SK-N-SH treated with all-trans-retinoic acid at 6 μM for 48 hours (cell line): ENCODE results near the gene PACSIN3.
A peak's percentile ranks its signal among the peaks of the same experiment; 100 is the strongest.

Source experiments
- ATAC-seq: fragments of 200-7000 bp; cut with Tn5 transposase; 3 replicates; pipeline ENCODE4 v1.9.1; 2020; ENCODE audit warnings: mild to moderate bottlenecking, moderate library complexity
- ARNTL ChIP-seq: fragments of 450-650 bp; formaldehyde crosslinking; IDR thresholded peaks from 2 replicates; pipeline ENCODE4 v1.5.0; 2020; ENCODE audit warnings: low read depth, mild to moderate bottlenecking, moderate library complexity, borderline replicate concordance
- BACH2 ChIP-seq: fragments of 250-450 bp; sonication (Bioruptor Pico); IDR thresholded peaks from 2 replicates; pipeline ENCODE4 v1.9.0; 2021; ENCODE audit warnings: mild to moderate bottlenecking, borderline replicate concordance
- CSDC2 ChIP-seq: fragments of 250-450 bp; sonication (Bioruptor Pico); IDR thresholded peaks from 2 replicates; pipeline ENCODE4 v1.5.0; 2020; ENCODE audit warnings: mild to moderate bottlenecking, moderate library complexity
- ESRRG ChIP-seq: fragments of 250-450 bp; sonication (Bioruptor Pico); IDR thresholded peaks from 2 replicates; pipeline ENCODE4 v1.6.1; 2021; ENCODE audit warnings: mild to moderate bottlenecking
- GLIS3 ChIP-seq: fragments of 250-450 bp; sonication (Bioruptor Pico); IDR thresholded peaks from 2 replicates; pipeline ENCODE4 v1.5.0; 2020; ENCODE audit warnings: mild to moderate bottlenecking, moderate library complexity
- ISL1 ChIP-seq: fragments of 250-450 bp; sonication (Bioruptor Pico); IDR thresholded peaks from 2 replicates; pipeline ENCODE4 v2.1.2; 2022; ENCODE audit warnings: mild to moderate bottlenecking, moderate library complexity
- OSR1 ChIP-seq: fragments of 250-450 bp; sonication (Bioruptor Pico); IDR thresholded peaks from 2 replicates; pipeline ENCODE4 v1.8.0; 2022; ENCODE audit warnings: moderate library complexity, mild to moderate bottlenecking, inconsistent platforms
- PPARA ChIP-seq: fragments of 250-450 bp; sonication (Bioruptor Pico); IDR thresholded peaks from 2 replicates; pipeline ENCODE4 v1.5.0; 2020; ENCODE audit warnings: mild to moderate bottlenecking, borderline replicate concordance
- RARB ChIP-seq: fragments of 250-450 bp; sonication (Bioruptor Pico); IDR thresholded peaks from 2 replicates; pipeline ENCODE4 v1.8.0; 2021; ENCODE audit warnings: mild to moderate bottlenecking, moderate library complexity
- TCF4 ChIP-seq: fragments of 250-450 bp; sonication (Bioruptor Pico); IDR thresholded peaks from 2 replicates; pipeline ENCODE4 v1.8.0; 2021; ENCODE audit warnings: mild to moderate bottlenecking, moderate library complexity, borderline replicate concordance
- TOX ChIP-seq: fragments of 250-450 bp; sonication (Bioruptor Pico); IDR thresholded peaks from 2 replicates; pipeline ENCODE4 v1.8.0; 2021; ENCODE audit warnings: mild to moderate bottlenecking, moderate library complexity, borderline replicate concordance
- ZC3H10 ChIP-seq: fragments of 250-450 bp; sonication (Bioruptor Pico); IDR thresholded peaks from 2 replicates; pipeline ENCODE4 v1.5.1; 2021; ENCODE audit warnings: mild to moderate bottlenecking, moderate library complexity
- ZFP3 ChIP-seq: fragments of 250-450 bp; sonication (Bioruptor Pico); IDR thresholded peaks from 2 replicates; pipeline ENCODE4 v1.5.0; 2020; ENCODE audit warnings: mild to moderate bottlenecking, moderate library complexity
- ZFP30 ChIP-seq: fragments of 450-650 bp; formaldehyde crosslinking; IDR thresholded peaks from 2 replicates; pipeline ENCODE4 v1.5.0; 2022; ENCODE audit warnings: mild to moderate bottlenecking, moderate library complexity
- ZNF565 ChIP-seq: fragments of 450-650 bp; formaldehyde crosslinking; conservative IDR thresholded peaks from 2 replicates; pipeline ENCODE4 v1.5.0; 2020; ENCODE audit warnings: low read depth, mild to moderate bottlenecking, moderate library complexity
- ZNF70 ChIP-seq: fragments of 450-650 bp; formaldehyde crosslinking; IDR thresholded peaks from 2 replicates; pipeline ENCODE4 v1.5.0; 2020; ENCODE audit warnings: mild to moderate bottlenecking, moderate library complexity
- ZNF8 ChIP-seq: fragments of 450-650 bp; formaldehyde crosslinking; IDR thresholded peaks from 2 replicates; pipeline ENCODE4 v1.5.0; 2020; ENCODE audit warnings: mild to moderate bottlenecking, moderate library complexity
- TF ChIP-seq, protein P1 (sequence below): fragments of 250-450 bp; sonication (Bioruptor Pico); IDR thresholded peaks from 2 replicates; pipeline ENCODE4 v1.8.0; 2020; ENCODE audit warnings: mild to moderate bottlenecking, moderate library complexity, borderline replicate concordance
- TF ChIP-seq, protein P2 (sequence below): fragments of 250-450 bp; sonication (Bioruptor Pico); IDR thresholded peaks from 2 replicates; pipeline ENCODE4 v1.8.0; 2021; ENCODE audit warnings: low read depth, mild to moderate bottlenecking, moderate library complexity, borderline replicate concordance
- TF ChIP-seq, protein P3 (sequence below): fragments of 250-450 bp; sonication (Bioruptor Pico); IDR thresholded peaks from 2 replicates; pipeline ENCODE4 v1.5.1; 2021; ENCODE audit warnings: mild to moderate bottlenecking, moderate library complexity
- TF ChIP-seq, protein P4 (sequence below): fragments of 250-450 bp; sonication (Bioruptor Pico); IDR thresholded peaks from 2 replicates; pipeline ENCODE4 v1.5.1; 2020; ENCODE audit warnings: low read depth, mild to moderate bottlenecking, moderate library complexity
- TF ChIP-seq, protein P5 (sequence below): fragments of 250-450 bp; sonication (Bioruptor Pico); IDR thresholded peaks from 2 replicates; pipeline ENCODE4 v1.5.0; 2020; ENCODE audit warnings: mild to moderate bottlenecking, moderate library complexity

The PACSIN3 gene

DNA sequence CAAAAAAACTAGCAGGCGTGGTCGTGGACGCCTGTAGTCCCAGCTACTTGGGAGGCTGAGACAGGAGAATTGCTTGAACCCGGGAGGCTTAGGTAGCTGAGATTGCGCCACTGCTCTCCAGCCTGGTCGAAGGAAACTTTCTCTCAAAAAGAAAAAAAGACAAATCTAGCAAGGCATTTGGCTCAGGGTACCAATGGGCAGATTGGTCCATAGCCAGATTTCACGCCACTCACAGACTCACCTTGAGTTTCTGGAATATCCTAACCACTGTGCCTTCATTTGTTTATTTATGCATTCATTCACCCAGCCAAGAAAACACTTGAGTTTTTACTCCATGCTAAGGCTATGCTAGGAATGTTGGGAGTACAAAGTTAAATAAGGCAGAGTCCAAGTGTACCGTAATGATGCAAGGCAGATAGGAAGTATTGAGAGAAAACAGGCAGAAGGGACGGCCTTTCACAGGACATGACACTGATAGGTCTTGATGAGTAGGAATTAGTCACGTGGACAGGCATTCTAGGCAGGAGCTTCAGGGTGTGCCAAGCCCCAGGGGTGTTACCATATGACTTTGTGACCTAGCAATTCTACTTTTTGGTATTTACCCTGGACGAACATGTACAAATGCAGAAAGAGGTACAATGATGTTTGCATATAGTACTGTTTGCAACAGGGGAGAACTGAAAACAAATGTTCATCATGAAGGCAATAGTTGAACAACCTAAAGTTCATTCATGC is 3.0 kb upstream of the PACSIN3 start:
- TF ChIP-seq, protein P1, sequence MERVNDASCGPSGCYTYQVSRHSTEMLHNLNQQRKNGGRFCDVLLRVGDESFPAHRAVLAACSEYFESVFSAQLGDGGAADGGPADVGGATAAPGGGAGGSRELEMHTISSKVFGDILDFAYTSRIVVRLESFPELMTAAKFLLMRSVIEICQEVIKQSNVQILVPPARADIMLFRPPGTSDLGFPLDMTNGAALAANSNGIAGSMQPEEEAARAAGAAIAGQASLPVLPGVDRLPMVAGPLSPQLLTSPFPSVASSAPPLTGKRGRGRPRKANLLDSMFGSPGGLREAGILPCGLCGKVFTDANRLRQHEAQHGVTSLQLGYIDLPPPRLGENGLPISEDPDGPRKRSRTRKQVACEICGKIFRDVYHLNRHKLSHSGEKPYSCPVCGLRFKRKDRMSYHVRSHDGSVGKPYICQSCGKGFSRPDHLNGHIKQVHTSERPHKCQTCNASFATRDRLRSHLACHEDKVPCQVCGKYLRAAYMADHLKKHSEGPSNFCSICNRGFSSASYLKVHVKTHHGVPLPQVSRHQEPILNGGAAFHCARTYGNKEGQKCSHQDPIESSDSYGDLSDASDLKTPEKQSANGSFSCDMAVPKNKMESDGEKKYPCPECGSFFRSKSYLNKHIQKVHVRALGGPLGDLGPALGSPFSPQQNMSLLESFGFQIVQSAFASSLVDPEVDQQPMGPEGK (CRISPR knock-in tag) = 0 out of 2 replicates have a peak, but pooled peaks have one; percentile 33
- TF ChIP-seq ISL1 (peak; percentile 94), ZC3H10 (CRISPR knock-in tag) (no peak), OSR1 (CRISPR knock-in tag) (no peak), CSDC2 (CRISPR knock-in tag) (0 out of 2 replicates have a peak, but pooled peaks have one; percentile 14), ZFP30 (CRISPR knock-in tag) (no peak), ESRRG (CRISPR knock-in tag) (no peak)
- TF ChIP-seq, protein P2, sequence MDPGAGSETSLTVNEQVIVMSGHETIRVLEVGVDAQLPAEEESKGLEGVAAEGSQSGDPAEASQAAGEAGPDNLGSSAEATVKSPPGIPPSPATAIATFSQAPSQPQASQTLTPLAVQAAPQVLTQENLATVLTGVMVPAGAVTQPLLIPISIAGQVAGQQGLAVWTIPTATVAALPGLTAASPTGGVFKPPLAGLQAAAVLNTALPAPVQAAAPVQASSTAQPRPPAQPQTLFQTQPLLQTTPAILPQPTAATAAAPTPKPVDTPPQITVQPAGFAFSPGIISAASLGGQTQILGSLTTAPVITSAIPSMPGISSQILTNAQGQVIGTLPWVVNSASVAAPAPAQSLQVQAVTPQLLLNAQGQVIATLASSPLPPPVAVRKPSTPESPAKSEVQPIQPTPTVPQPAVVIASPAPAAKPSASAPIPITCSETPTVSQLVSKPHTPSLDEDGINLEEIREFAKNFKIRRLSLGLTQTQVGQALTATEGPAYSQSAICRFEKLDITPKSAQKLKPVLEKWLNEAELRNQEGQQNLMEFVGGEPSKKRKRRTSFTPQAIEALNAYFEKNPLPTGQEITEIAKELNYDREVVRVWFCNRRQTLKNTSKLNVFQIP (CRISPR knock-in tag) = no peak
- ATAC-seq = peak; percentile 55

DNA sequence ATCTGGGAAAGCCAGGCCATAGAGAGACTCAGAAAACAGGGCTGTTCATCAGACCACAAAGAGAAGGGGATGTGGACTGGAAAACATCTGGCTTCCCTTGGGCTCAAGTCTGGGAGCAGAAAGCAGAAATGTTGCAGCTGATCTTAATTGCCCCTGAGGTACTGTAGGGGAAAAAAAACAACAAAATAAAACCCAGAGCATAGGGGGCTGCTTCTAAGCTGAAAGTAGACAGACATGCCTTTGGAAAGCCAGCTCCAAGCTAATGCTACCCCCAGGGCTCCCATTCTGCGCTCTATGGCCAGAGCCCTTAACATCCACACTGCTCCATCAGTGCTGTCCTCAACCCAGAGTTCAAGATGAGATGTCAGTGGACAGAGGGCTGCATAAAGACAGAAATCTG is 2.0 kb upstream of the PACSIN3 start:
- no peak for TF ChIP-seq ZC3H10 (CRISPR knock-in tag)
- no peak for TF ChIP-seq CSDC2 (CRISPR knock-in tag)
- no peak for TF ChIP-seq GLIS3 (CRISPR knock-in tag)
- no peak for TF ChIP-seq ZFP3 (CRISPR knock-in tag)
- TF ChIP-seq TCF4 (CRISPR knock-in tag) = peak; percentile 88; the same call in 1 of the 2 replicates
- ATAC-seq = no peak; the same call in 2 of the 3 replicates

DNA sequence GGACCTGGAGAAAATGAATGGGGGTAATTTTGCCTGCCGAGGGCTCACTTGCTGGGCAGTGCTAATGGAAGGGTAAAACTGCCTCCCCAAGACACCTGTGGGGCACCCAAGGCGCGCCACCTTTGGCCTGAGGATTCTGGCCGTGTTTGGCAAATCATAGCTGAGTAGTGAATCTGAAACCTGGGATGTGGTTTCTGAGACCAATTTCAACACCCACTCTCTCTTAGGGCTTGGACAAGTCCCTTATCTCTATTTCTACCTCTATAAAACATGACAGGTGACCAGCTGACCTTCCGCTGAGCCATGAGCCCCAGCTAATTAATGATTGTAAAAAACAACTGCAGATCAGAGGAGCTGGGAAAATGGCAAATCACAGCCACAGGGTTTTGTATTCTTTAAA is 1.5 kb upstream of the PACSIN3 start:
- no peak for ATAC-seq
- no peak for TF ChIP-seq ZNF8 (CRISPR knock-in tag)
- TF ChIP-seq OSR1 (CRISPR knock-in tag) = no peak
- no peak for TF ChIP-seq CSDC2 (CRISPR knock-in tag)
- TF ChIP-seq ZNF565 = no peak
- TF ChIP-seq ZC3H10 (CRISPR knock-in tag) = no peak
- TF ChIP-seq, protein P3, sequence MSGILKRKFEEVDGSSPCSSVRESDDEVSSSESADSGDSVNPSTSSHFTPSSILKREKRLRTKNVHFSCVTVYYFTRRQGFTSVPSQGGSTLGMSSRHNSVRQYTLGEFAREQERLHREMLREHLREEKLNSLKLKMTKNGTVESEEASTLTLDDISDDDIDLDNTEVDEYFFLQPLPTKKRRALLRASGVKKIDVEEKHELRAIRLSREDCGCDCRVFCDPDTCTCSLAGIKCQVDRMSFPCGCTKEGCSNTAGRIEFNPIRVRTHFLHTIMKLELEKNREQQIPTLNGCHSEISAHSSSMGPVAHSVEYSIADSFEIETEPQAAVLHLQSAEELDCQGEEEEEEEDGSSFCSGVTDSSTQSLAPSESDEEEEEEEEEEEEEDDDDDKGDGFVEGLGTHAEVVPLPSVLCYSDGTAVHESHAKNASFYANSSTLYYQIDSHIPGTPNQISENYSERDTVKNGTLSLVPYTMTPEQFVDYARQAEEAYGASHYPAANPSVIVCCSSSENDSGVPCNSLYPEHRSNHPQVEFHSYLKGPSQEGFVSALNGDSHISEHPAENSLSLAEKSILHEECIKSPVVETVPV (CRISPR knock-in tag) = no peak
- no peak for TF ChIP-seq PPARA (CRISPR knock-in tag)
- no peak for TF ChIP-seq TOX (CRISPR knock-in tag)
- no peak for TF ChIP-seq ARNTL (CRISPR knock-in tag)
- no peak for TF ChIP-seq ESRRG (CRISPR knock-in tag)
- TF ChIP-seq ISL1 = no peak
- no peak for TF ChIP-seq ZNF70 (CRISPR knock-in tag)
- no peak for TF ChIP-seq ZFP30 (CRISPR knock-in tag)
- TF ChIP-seq, protein P4, sequence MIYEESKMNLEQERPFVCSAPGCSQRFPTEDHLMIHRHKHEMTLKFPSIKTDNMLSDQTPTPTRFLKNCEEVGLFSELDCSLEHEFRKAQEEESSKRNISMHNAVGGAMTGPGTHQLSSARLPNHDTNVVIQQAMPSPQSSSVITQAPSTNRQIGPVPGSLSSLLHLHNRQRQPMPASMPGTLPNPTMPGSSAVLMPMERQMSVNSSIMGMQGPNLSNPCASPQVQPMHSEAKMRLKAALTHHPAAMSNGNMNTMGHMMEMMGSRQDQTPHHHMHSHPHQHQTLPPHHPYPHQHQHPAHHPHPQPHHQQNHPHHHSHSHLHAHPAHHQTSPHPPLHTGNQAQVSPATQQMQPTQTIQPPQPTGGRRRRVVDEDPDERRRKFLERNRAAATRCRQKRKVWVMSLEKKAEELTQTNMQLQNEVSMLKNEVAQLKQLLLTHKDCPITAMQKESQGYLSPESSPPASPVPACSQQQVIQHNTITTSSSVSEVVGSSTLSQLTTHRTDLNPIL (CRISPR knock-in tag) = no peak
- no peak for TF ChIP-seq ZFP3 (CRISPR knock-in tag)
- no peak for TF ChIP-seq RARB (CRISPR knock-in tag)
- no peak for TF ChIP-seq TCF4 (CRISPR knock-in tag)
- TF ChIP-seq, protein P5, sequence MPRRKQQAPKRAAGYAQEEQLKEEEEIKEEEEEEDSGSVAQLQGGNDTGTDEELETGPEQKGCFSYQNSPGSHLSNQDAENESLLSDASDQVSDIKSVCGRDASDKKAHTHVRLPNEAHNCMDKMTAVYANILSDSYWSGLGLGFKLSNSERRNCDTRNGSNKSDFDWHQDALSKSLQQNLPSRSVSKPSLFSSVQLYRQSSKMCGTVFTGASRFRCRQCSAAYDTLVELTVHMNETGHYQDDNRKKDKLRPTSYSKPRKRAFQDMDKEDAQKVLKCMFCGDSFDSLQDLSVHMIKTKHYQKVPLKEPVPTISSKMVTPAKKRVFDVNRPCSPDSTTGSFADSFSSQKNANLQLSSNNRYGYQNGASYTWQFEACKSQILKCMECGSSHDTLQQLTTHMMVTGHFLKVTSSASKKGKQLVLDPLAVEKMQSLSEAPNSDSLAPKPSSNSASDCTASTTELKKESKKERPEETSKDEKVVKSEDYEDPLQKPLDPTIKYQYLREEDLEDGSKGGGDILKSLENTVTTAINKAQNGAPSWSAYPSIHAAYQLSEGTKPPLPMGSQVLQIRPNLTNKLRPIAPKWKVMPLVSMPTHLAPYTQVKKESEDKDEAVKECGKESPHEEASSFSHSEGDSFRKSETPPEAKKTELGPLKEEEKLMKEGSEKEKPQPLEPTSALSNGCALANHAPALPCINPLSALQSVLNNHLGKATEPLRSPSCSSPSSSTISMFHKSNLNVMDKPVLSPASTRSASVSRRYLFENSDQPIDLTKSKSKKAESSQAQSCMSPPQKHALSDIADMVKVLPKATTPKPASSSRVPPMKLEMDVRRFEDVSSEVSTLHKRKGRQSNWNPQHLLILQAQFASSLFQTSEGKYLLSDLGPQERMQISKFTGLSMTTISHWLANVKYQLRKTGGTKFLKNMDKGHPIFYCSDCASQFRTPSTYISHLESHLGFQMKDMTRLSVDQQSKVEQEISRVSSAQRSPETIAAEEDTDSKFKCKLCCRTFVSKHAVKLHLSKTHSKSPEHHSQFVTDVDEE (CRISPR knock-in tag) = no peak
- TF ChIP-seq BACH2 (CRISPR knock-in tag) = no peak
